Measurements from ENCODE around the gene BOLL. TPM values are rescaled to one million over a fixed set of nuclear protein-coding genes. Genes with fewer than 3 reads are reported as not detected.

The BOLL gene
- total RNA-seq, 1 experiment from 2014 or later = not detected

DNA sequence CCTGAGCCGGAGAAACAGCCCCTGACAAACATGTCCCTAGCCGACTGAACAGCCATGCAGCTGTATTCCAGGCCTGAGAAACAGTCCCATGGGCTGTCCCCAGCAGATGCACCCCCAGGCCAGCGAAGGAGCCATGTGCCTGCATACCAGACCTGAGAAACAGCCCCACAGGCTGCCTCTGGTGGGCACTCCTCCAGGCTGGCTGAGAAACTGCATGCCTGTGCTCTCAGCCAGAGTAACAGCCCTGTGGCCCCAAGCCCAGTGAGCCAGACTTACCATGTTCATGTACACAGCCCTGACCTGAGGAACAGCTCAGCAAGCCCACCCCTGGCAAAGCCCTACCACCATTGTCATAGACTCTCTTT is 24.8 kb downstream of the BOLL start:
- H3K36me3 ChIP-seq (ENCODE audit: low read depth, low read length) = no peaks in the 10 kb centered on the region
- no TSS peak for BruUV-seq (replicated peaks)
- DNase-seq (no peak), ATAC-seq (no peak)
- H2AFZ ChIP-seq (ENCODE audit: low read length) = no peak overlapping the region
- H3K27ac ChIP-seq (ENCODE audit: low read length) = no peak overlapping the region
- H3K4me3 ChIP-seq (ENCODE audit: low read length) = no peak overlapping the region
- TF ChIP-seq EZH2phosphoT487 (IDR thresholded peaks at IDR 0.05; ENCODE audit: borderline replicate concordance, low read length) (no peak), EZH2 (IDR thresholded peaks at IDR 0.05; ENCODE audit: low read length, unreplicated experiment) (no peak), CTCF (conservative IDR thresholded peaks at IDR 0.05; ENCODE audit: low read depth, low read length) (no peak)
- CTCF ChIA-PET = no interaction called here
- H4K20me1 ChIP-seq (ENCODE audit: low read length) = no peaks in the 10 kb centered on the region
- H3K9ac ChIP-seq (ENCODE audit: low read length) = no peak overlapping the region
- H3K4me2 ChIP-seq (ENCODE audit: low read length) = no peak overlapping the region
- no peaks in the 10 kb centered on the region for H3K79me2 ChIP-seq (ENCODE audit: low read length)
- intact Hi-C loops (cut with micrococcal nuclease) = no loop called here
- H3K9me2 ChIP-seq (replicated peaks; ENCODE audit: low read length) = no peaks in the 10 kb centered on the region
- no peaks in the 10 kb centered on the region for H3K27me3 ChIP-seq (ENCODE audit: low read length)
- POLR2A ChIA-PET (ENCODE audit: unreplicated experiment) = no interaction called here
- H3F3A ChIP-seq (ENCODE audit: low read length, unreplicated experiment) = no peaks in the 10 kb centered on the region
- H3K4me1 ChIP-seq (ENCODE audit: insufficient read depth, low read length) = no peaks in the 10 kb centered on the region
- no peaks in the 10 kb centered on the region for H3K9me3 ChIP-seq (ENCODE audit: low read length)

- TF ChIP-seq EZH2phosphoT487 (IDR thresholded peaks at IDR 0.05; ENCODE audit: borderline replicate concordance, low read length) (no peak), CTCF (conservative IDR thresholded peaks at IDR 0.05; ENCODE audit: low read depth, low read length) (no peak), EZH2 (IDR thresholded peaks at IDR 0.05; ENCODE audit: low read length, unreplicated experiment) (no peak)
- intact Hi-C loops (cut with micrococcal nuclease) = no loop called here
- Histone ChIP-seq H3K79me2 (ENCODE audit: low read length) (no peaks in the 10 kb centered on the region), H3K36me3 (ENCODE audit: low read depth, low read length) (no peaks in the 10 kb centered on the region), H3F3A (ENCODE audit: low read length, unreplicated experiment) (no peaks in the 10 kb centered on the region), H3K27ac (ENCODE audit: low read length) (no peak overlapping the region), H3K4me1 (ENCODE audit: insufficient read depth, low read length) (no peaks in the 10 kb centered on the region), H3K9me3 (ENCODE audit: low read length) (no peaks in the 10 kb centered on the region), H3K9ac (ENCODE audit: low read length) (no peak overlapping the region), H3K4me2 (ENCODE audit: low read length) (no peak overlapping the region), H3K9me2 (replicated peaks; ENCODE audit: low read length) (no peaks in the 10 kb centered on the region), H3K4me3 (ENCODE audit: low read length) (no peak overlapping the region), H3K27me3 (ENCODE audit: low read length) (no peaks in the 10 kb centered on the region), H4K20me1 (ENCODE audit: low read length) (no peaks in the 10 kb centered on the region), H2AFZ (ENCODE audit: low read length) (no peak overlapping the region)
- no TSS peak for BruUV-seq (replicated peaks)
- no peak for DNase-seq
- ChIA-PET POLR2A (ENCODE audit: unreplicated experiment) (no interaction called here), CTCF (no interaction called here)
- ATAC-seq = no peak
Observed at GRCh38 chr2:197759625-197760292, 25.4 kb downstream of the BOLL start.

- Histone ChIP-seq H3K27me3 (ENCODE audit: low read length) (no peaks in the 10 kb centered on the region), H3K79me2 (ENCODE audit: low read length) (no peaks in the 10 kb centered on the region), H3K27ac (ENCODE audit: low read length) (no peak overlapping the region), H3K4me2 (ENCODE audit: low read length) (no peak overlapping the region), H3K4me3 (ENCODE audit: low read length) (no peak overlapping the region), H4K20me1 (ENCODE audit: low read length) (no peaks in the 10 kb centered on the region), H3F3A (ENCODE audit: low read length, unreplicated experiment) (no peaks in the 10 kb centered on the region), H3K9ac (ENCODE audit: low read length) (no peak overlapping the region), H3K36me3 (ENCODE audit: low read depth, low read length) (no peaks in the 10 kb centered on the region), H3K9me2 (replicated peaks; ENCODE audit: low read length) (no peaks in the 10 kb centered on the region), H2AFZ (ENCODE audit: low read length) (no peak overlapping the region), H3K9me3 (ENCODE audit: low read length) (no peaks in the 10 kb centered on the region), H3K4me1 (ENCODE audit: insufficient read depth, low read length) (no peaks in the 10 kb centered on the region)
- no peak for ATAC-seq
- ChIA-PET CTCF (no interaction called here), POLR2A (ENCODE audit: unreplicated experiment) (interaction anchor here (0.6 kb wide), 1 partner anchor 221 kb away, joined by 21 read pairs; no protein-coding TSS in a partner anchor)
- intact Hi-C loops (cut with micrococcal nuclease) = no loop called here
- BruUV-seq (replicated peaks) = no TSS peak
- no peak for DNase-seq
- no peak for TF ChIP-seq CTCF (conservative IDR thresholded peaks at IDR 0.05; ENCODE audit: low read depth, low read length)
Observed at GRCh38 chr2:197759013-197759412, 26.1 kb downstream of the BOLL start.

Data from PC-3 (cell line).